K562 (cell line): ENCODE measurements around the gene FDX2. TPM values are rescaled to one million over a fixed set of nuclear protein-coding genes. Genes with fewer than 3 reads are reported as not detected.

ENCODE experiments used
- ATAC-seq: fragments of 200-7000 bp; cut with Tn5 transposase; 3 replicates; pipeline ENCODE4 v1.9.1; 2020; ENCODE audit warnings: moderate library complexity
- BruUV-seq: library from RNA; stranded (reverse); fragments of 400-500 nt; replicated peaks from 2 replicates; lab custom pipeline; 2021; lab: Mats Ljungman, UMichigan
- CTCF ChIA-PET: fragments of 300-600 bp; formaldehyde crosslinking; extraction: SDS; loops from one replicate; lab custom pipeline; 2021; ENCODE audit warnings: low intra/inter-chr PET ratio; lab: Yijun Ruan, JAX
- POLR2A ChIA-PET: fragments of 300-600, 350-650 bp; sonication (Branson Sonifier 250); formaldehyde crosslinking; extraction: SDS; loops from one replicate; lab custom pipeline; 2021; ENCODE audit warnings: antibody characterized with exemption, inconsistent platforms; lab: Yijun Ruan, JAX
- DNase-seq, 4 experiments: peaks; one replicate each; pipeline versions ENCODE4 v3.0.0 to v3.0.0-alpha.2; 2011 to 2018; ENCODE audit warnings: low spot score in 3 of 4, mixed read lengths in 3 of 4; ENCODE audit errors: extremely low read depth in 1 of 4
- FAIRE-seq: peaks from 2 replicates; lab custom pipeline; 2011; peaks lifted over from hg19 to GRCh38; lab: Jason Lieb, UNC
- H2AFZ ChIP-seq: 2 replicates; pipeline ENCODE4 v1.6.0; 2011; ENCODE audit warnings: low read depth, low read length, control low read depth, inconsistent platforms
- H3K27ac ChIP-seq: fragments of 200-600 bp; 3 replicates; pipeline ENCODE4 v1.8.0; 2011; ENCODE audit warnings: low read depth, mild to moderate bottlenecking, control low read depth, inconsistent platforms, low read length, moderate library complexity, mixed read lengths; ENCODE audit errors: extremely low read depth
- H3K27me3 ChIP-seq, 2 experiments: fragments of 300-600 bp in 1 of 2; 2 replicates in 1 of 2; 3 replicates in 1 of 2; pipeline versions ENCODE4 v1.6.0 to v1.8.0; 2011; ENCODE audit warnings: inconsistent platforms in 2 of 2, low read length in 2 of 2, mild to moderate bottlenecking in 1 of 2, mixed read lengths in 1 of 2, moderate library complexity in 1 of 2; ENCODE audit not compliant: control insufficient read depth in 2 of 2, insufficient read depth in 2 of 2
- H3K36me3 ChIP-seq: fragments of 300-600 bp; 3 replicates; pipeline ENCODE4 v1.8.0; 2011; ENCODE audit warnings: mild to moderate bottlenecking, low read length, inconsistent platforms; ENCODE audit not compliant: control insufficient read depth, insufficient read depth
- H3K4me1 ChIP-seq, 2 experiments: fragments of 200-600 bp in 1 of 2; replicated peaks in 1 of 2; 2 replicates in 1 of 2; 3 replicates in 1 of 2; pipeline versions ENCODE4 v1.5.1 to v1.8.0; 2011; ENCODE audit warnings: inconsistent platforms in 2 of 2, low read length in 2 of 2, mild to moderate bottlenecking in 1 of 2, mixed read lengths in 1 of 2, moderate library complexity in 1 of 2; ENCODE audit not compliant: control insufficient read depth in 2 of 2, insufficient read depth in 2 of 2
- H3K4me2 ChIP-seq: 2 replicates; pipeline ENCODE4 v1.6.1; 2011; ENCODE audit warnings: low read length, control low read depth, inconsistent platforms, mixed read lengths; ENCODE audit not compliant: insufficient read depth
- H3K4me3 ChIP-seq: fragments of 200-600 bp; sonication (generic), shearing (Covaris generic); 2 replicates; pipeline ENCODE4 v1.5.1; 2016; ENCODE audit warnings: control low read depth, inconsistent platforms
- H3K79me2 ChIP-seq: fragments of 200-600 bp; 3 replicates; pipeline ENCODE4 v1.8.0; 2011; ENCODE audit warnings: low read length, inconsistent platforms; ENCODE audit not compliant: control insufficient read depth, insufficient read depth
- H3K9ac ChIP-seq, 2 experiments: 2 replicates each; pipeline versions ENCODE4 v1.6.0 to v1.6.1; 2011; ENCODE audit warnings: low read depth in 2 of 2, low read length in 2 of 2, control low read depth in 1 of 2, inconsistent platforms in 1 of 2, mild to moderate bottlenecking in 1 of 2, mixed read lengths in 1 of 2; ENCODE audit not compliant: insufficient read depth in 1 of 2
- H3K9me1 ChIP-seq: one replicate; pipeline ENCODE4 v1.6.0; 2011; ENCODE audit warnings: inconsistent platforms, mild to moderate bottlenecking, low read length, moderate library complexity; ENCODE audit not compliant: control insufficient read depth, insufficient read depth
- H3K9me3 ChIP-seq: replicated peaks from 2 replicates; pipeline ENCODE4 v1.5.1; 2011; ENCODE audit warnings: low read depth, low read length, inconsistent platforms; ENCODE audit not compliant: control insufficient read depth, insufficient read depth
- H4K20me1 ChIP-seq: replicated peaks from 2 replicates; pipeline ENCODE4 v1.6.1; 2011; ENCODE audit warnings: low read length, inconsistent platforms, mixed read lengths; ENCODE audit not compliant: control insufficient read depth, insufficient read depth
- ATF4 ChIP-seq: fragments of 450-650 bp; formaldehyde crosslinking; IDR thresholded peaks from 2 replicates; pipeline ENCODE4 v1.4.0; 2022; ENCODE audit warnings: mild to moderate bottlenecking, moderate library complexity
- CHD2 ChIP-seq: IDR thresholded peaks from 2 replicates; pipeline ENCODE4 v1.6.1; 2011; ENCODE audit warnings: low read depth, low read length
- CREB5 ChIP-seq: fragments of 250-450 bp; sonication (Bioruptor Pico); IDR thresholded peaks from 2 replicates; pipeline ENCODE4 v1.5.0; 2020; ENCODE audit warnings: mild to moderate bottlenecking
- GTF2F1 ChIP-seq: IDR thresholded peaks from 2 replicates; pipeline ENCODE4 v1.6.1; 2011; ENCODE audit warnings: low read depth, low read length, improper control_type of control experiment
- HMG20A ChIP-seq: fragments of 450-650 bp; formaldehyde crosslinking; conservative IDR thresholded peaks from 2 replicates; pipeline ENCODE4 v1.4.0; 2020; ENCODE audit warnings: mild to moderate bottlenecking, mixed read lengths
- POU5F1 ChIP-seq: fragments of 150-350 bp; IDR thresholded peaks from 2 replicates; pipeline ENCODE4 v1.6.1; 2014; ENCODE audit warnings: borderline replicate concordance, low read length, low read depth, mild to moderate bottlenecking; ENCODE audit not compliant: partially characterized antibody
- PTBP1 ChIP-seq: fragments of 200-400 bp; formaldehyde crosslinking; IDR thresholded peaks from 2 replicates; pipeline ENCODE4 v1.6.1; 2017; ENCODE audit warnings: low read depth, low read length
- SMARCA4 ChIP-seq: fragments of 450-650 bp; IDR thresholded peaks from 2 replicates; pipeline ENCODE4 v1.6.1; 2016
- SREBF2 ChIP-seq: sonication (generic); formaldehyde crosslinking; IDR thresholded peaks from 2 replicates; pipeline ENCODE4 v1.4.0; 2020; ENCODE audit warnings: mild to moderate bottlenecking, missing genetic modification reagents
- TOE1 ChIP-seq, 2 experiments: fragments of 450-650 bp in 1 of 2; sonication (generic) in 1 of 2; formaldehyde crosslinking in 1 of 2; IDR thresholded peaks; 2 replicates each; pipeline versions ENCODE4 v1.7.1 to v1.8.0; 2016 to 2022; ENCODE audit warnings: borderline replicate concordance in 2 of 2, mild to moderate bottlenecking in 2 of 2, antibody characterized with exemption in 1 of 2, inconsistent platforms in 1 of 2, low read depth in 1 of 2, missing genetic modification reagents in 1 of 2, moderate library complexity in 1 of 2
- ZBTB43 ChIP-seq: sonication (generic); formaldehyde crosslinking; IDR thresholded peaks from 2 replicates; pipeline ENCODE4 v1.8.0; 2023; ENCODE audit warnings: mild to moderate bottlenecking, missing genetic modification reagents
- ZBTB7A ChIP-seq: IDR thresholded peaks from 2 replicates; pipeline ENCODE4 v1.6.1; 2011; ENCODE audit warnings: low read depth, mild to moderate bottlenecking, low read length, moderate library complexity, borderline replicate concordance; ENCODE audit not compliant: control insufficient read depth
- ZNF175 ChIP-seq: fragments of 200-800 bp; sonication (Bioruptor generic); IDR thresholded peaks from 2 replicates; pipeline ENCODE4 v1.6.1; 2016; ENCODE audit warnings: low read depth, mild to moderate bottlenecking, missing genetic modification characterization, missing compliant biosample characterization
- ZNF3 ChIP-seq: fragments of 250-450 bp; sonication (Bioruptor Pico); IDR thresholded peaks from 2 replicates; pipeline ENCODE4 v1.5.0; 2021; ENCODE audit warnings: mild to moderate bottlenecking, moderate library complexity
- ZNF395 ChIP-seq: fragments of 200-800 bp; sonication (Bioruptor generic); IDR thresholded peaks from 2 replicates; pipeline ENCODE4 v1.6.1; 2017; ENCODE audit warnings: missing genetic modification characterization, missing compliant biosample characterization
- ZNF644 ChIP-seq: fragments of 200-800 bp; sonication (Bioruptor generic); IDR thresholded peaks from 2 replicates; pipeline ENCODE4 v1.6.1; 2016; ENCODE audit warnings: low read depth, missing genetic modification characterization, missing compliant biosample characterization
- ZNF766 ChIP-seq: fragments of 200-800 bp; sonication (Bioruptor generic); conservative IDR thresholded peaks from 2 replicates; pipeline ENCODE4 v1.6.1; 2016; ENCODE audit warnings: missing genetic modification characterization, missing compliant biosample characterization
- WGBS: fragments of 100-300 bp; shearing (Covaris generic); methylation state at CpG from one replicate; pipeline ENCODE4 v1.1.6; 2016; ENCODE audit warnings: low coverage, mixed read lengths; ENCODE audit not compliant: insufficient coverage; ENCODE audit errors: missing lambda C conversion rate; 5-methylcytosine and 5-hydroxymethylcytosine counted together
- in situ Hi-C: fragments of 300-500 bp; cut with MboI; formaldehyde crosslinking; loops from 4 replicates; pipeline ENCODE4 v1.15.0; 2018; ENCODE audit warnings: inconsistent platforms, mixed read lengths
- intact Hi-C: fragments of 100-400 bp; cut with micrococcal nuclease; formaldehyde crosslinking; loops from 2 replicates; pipeline ENCODE4 v1.14.2; 2022
- polyA plus RNA-seq, 8 experiments: library from polyadenylated mRNA; depleted of rRNA in 4 of 8; stranded (reverse) in 5 of 8; unstranded in 3 of 8; fragments of >200 nt; fragmentation: Nextera tagmentation in 2 of 8; fragmentation: Illumina TruSeq in 1 of 8; extraction: Ambion mirVana in 2 of 8; extraction: Trizol in 1 of 8; gene quantifications; 2 replicates each; pipeline versions ENCODE4 v1.2.1 to v1.2.3, GENCODE V29; 2011 to 2014; ENCODE audit warnings: inconsistent platforms in 1 of 8, missing spikeins in 1 of 8
- total RNA-seq, 7 experiments: library from RNA; depleted of rRNA in 6 of 7; stranded (reverse); fragments of >200 nt in 6 of 7; fragmentation: Illumina TruSeq in 2 of 7; extraction: Trizol in 2 of 7; gene quantifications; 2 replicates each; pipeline versions ENCODE4 v1.2.1 to v1.2.3, GENCODE V29; 2011 to 2021; ENCODE audit warnings: low replicate concordance in 1 of 7

FDX2 gene
- total and polyA plus RNA-seq, 9 of the 15 experiments (the other 6 are each of a cell fraction or from before 2014, with no cell fraction given) = 2.5 to 49.8 (median 29.7) TPM

- Histone ChIP-seq H3K27ac (peak within 1 kb of the TSS; percentile 96), H3K36me3 (peaks cover 39% of the 10 kb centered on the region), H3K79me2 (peaks cover 79% of the 10 kb centered on the region), H3K9me3 (peaks cover 2% of the 10 kb centered on the region; the same call in 1 of the 2 replicates), H3K4me3 (peak within 1 kb of the TSS; percentile 79), H3K4me2 (peak within 1 kb of the TSS; percentile 99), H3K27me3 (no peaks in the 10 kb centered on the region), H2AFZ (peak within 1 kb of the TSS; percentile 84), H3K9ac (peak within 1 kb of the TSS; percentile 91 to 99), H3K4me1 (peaks cover 29 to 92% of the 10 kb centered on the region in 2 experiments; a peak in 4 of 5 replicates), H3K9me1 (peaks cover 5% of the 10 kb centered on the region), H4K20me1 (no peaks in the 10 kb centered on the region; the same call in 1 of the 2 replicates)
- ChIA-PET CTCF (no interaction called here), POLR2A (interaction anchor here (0.6 to 6.2 kb wide), 22 partner anchors 10 to 161 kb away, joined by 3 to 74 read pairs (median 4); partner anchors contain the start of genes CDC37, ICAM1, RAVER1 and TYK2)
- WGBS = 1% methylated on average over 35 of the region's 45 CpGs
- in situ Hi-C loops (no loop called here), intact Hi-C loops (loop anchor here (1.0 to 2.0 kb wide), 3 partner anchors 20 to 91 kb away; partner anchors contain the start of genes RAVER1 and TYK2)
- ATAC-seq = peak; percentile 9
- FAIRE-seq = no peak
- BruUV-seq = no TSS peak
- peak; percentile 59 to 94 (median 69) for DNase-seq
- TF ChIP-seq CREB5 (CRISPR knock-in tag) (no peak), ZNF395 (CRISPR knock-in tag) (no peak; the same call in 1 of the 2 replicates), ZBTB7A (peak; percentile 38; the same call in 1 of the 2 replicates), TOE1 (IDR thresholded peaks at IDR 0.05; ENCODE audit: borderline replicate concordance) (no peak), TOE1 (CRISPR knock-in tag; IDR thresholded peaks at IDR 0.05; ENCODE audit: borderline replicate concordance, low read depth) (no peak), ZBTB43 (CRISPR knock-in tag) (no peak), ZNF644 (no peak), CHD2 (no peak), HMG20A (no peak), ATF4 (CRISPR knock-in tag) (no peak), ZNF3 (no peak), SMARCA4 (no peak), POU5F1 (no peak), ZNF175 (no peak), PTBP1 (no peak), ZNF766 (CRISPR knock-in tag) (no peak; the same call in 1 of the 2 replicates), SREBF2 (CRISPR knock-in tag) (no peak), GTF2F1 (no peak)
Observed at GRCh38 chr19:10289836-10290356, 25.9 kb downstream of the FDX2 start, which contains the start of gene ICAM5. ICAM5 (plus strand) TSS chr19:10289952; CDS start chr19:10290044, 92 bp downstream.
